Thyroid gland (tissue), 4 donors: ENCODE measurements around the gene ENOX2.

ENCODE experiments used
- POLR2A ChIP-seq, 2 donors: fragments of 450-650 bp; IDR thresholded peaks; one replicate each; pipeline ENCODE4 v1.6.1; 2017; ENCODE audit warnings: antibody characterized with exemption in 2 of 2, mild to moderate bottlenecking in 2 of 2, moderate library complexity in 1 of 2
- TF ChIP-seq, protein P1 (sequence below), 6 experiments: fragments of 200-600 bp in 3 of 6; fragments of 450-650 bp in 3 of 6; sonication (generic) in 3 of 6; IDR thresholded peaks; one replicate each; pipeline ENCODE4 v1.5.1; 2016 to 2019; ENCODE audit warnings: antibody characterized with exemption in 6 of 6, mild to moderate bottlenecking in 2 of 6, inconsistent platforms in 1 of 6, moderate library complexity in 1 of 6

DNA sequence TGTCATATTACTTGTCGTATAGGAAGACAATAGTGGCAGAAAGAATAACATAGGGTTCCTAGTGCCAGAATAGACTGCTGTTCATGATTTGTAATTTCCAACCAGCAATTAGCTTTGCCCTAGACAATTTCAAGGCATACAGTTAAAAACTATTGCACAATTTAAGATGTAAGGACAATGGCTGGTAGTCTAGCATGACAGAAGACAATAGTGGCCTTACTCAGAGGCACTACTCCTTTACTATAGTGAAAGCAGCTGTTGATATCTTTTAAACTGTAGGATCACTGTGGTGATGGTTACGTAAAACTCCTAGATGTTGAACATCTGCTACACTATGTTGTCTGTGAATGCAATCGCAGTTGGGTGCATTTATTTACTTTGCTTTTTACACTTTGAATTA lies 266.7 kb downstream of the ENOX2 start:
- TF ChIP-seq, protein P1, sequence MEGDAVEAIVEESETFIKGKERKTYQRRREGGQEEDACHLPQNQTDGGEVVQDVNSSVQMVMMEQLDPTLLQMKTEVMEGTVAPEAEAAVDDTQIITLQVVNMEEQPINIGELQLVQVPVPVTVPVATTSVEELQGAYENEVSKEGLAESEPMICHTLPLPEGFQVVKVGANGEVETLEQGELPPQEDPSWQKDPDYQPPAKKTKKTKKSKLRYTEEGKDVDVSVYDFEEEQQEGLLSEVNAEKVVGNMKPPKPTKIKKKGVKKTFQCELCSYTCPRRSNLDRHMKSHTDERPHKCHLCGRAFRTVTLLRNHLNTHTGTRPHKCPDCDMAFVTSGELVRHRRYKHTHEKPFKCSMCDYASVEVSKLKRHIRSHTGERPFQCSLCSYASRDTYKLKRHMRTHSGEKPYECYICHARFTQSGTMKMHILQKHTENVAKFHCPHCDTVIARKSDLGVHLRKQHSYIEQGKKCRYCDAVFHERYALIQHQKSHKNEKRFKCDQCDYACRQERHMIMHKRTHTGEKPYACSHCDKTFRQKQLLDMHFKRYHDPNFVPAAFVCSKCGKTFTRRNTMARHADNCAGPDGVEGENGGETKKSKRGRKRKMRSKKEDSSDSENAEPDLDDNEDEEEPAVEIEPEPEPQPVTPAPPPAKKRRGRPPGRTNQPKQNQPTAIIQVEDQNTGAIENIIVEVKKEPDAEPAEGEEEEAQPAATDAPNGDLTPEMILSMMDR (IDR thresholded peaks at IDR 0.05) = no peak
- TF ChIP-seq POLR2A (IDR thresholded peaks at IDR 0.05) = no peak
